Spinal cord (tissue), 10 donors: ENCODE data around the gene ORAI1. TPM values are rescaled to one million over a fixed set of nuclear protein-coding genes. Genes with fewer than 3 reads are reported as not detected.
"Not testable (repeated sequence)": the region's sequence is repeated elsewhere in the genome, so short reads cannot be mapped to it uniquely, and the experiment has no call there.

Source experiments
- DNase-seq, 6 donors: peaks; one replicate each; pipeline versions ENCODE4 v3.0.0 to v3.0.0-alpha.2; 2013 to 2015; ENCODE audit warnings: low spot score in 6 of 6, low read depth in 4 of 6
- H3K27ac ChIP-seq: one replicate; pipeline ENCODE4 v1.5.1; 2013; ENCODE audit warnings: low read depth, low read length, control low read depth
- H3K27me3 ChIP-seq: one replicate; pipeline ENCODE4 v1.6.1; 2013; ENCODE audit warnings: low read length; ENCODE audit not compliant: control insufficient read depth, insufficient read depth
- H3K36me3 ChIP-seq: one replicate; pipeline ENCODE4 v1.6.1; 2013; ENCODE audit warnings: low read length; ENCODE audit not compliant: control insufficient read depth, insufficient read depth
- H3K4me1 ChIP-seq: one replicate; pipeline ENCODE4 v1.6.1; 2013; ENCODE audit warnings: low read length; ENCODE audit not compliant: control insufficient read depth, insufficient read depth
- H3K4me3 ChIP-seq: one replicate; pipeline ENCODE4 v1.5.1; 2013; ENCODE audit warnings: low read depth, low read length, control low read depth
- H3K9me3 ChIP-seq: one replicate; pipeline ENCODE4 v1.6.1; 2013; ENCODE audit warnings: low read length; ENCODE audit not compliant: control insufficient read depth, insufficient read depth
- WGBS: methylation state at CpG from one replicate; pipeline ENCODE4 v1.1.5; 2013; ENCODE audit warnings: missing lambda C conversion rate; ENCODE audit not compliant: insufficient coverage; 5-methylcytosine and 5-hydroxymethylcytosine counted together
- polyA plus RNA-seq, 2 donors: library from polyadenylated mRNA; unstranded; fragments of 120-200 nt; gene quantifications; one replicate each; pipeline ENCODE4 v1.2.1, GENCODE V29; 2013; ENCODE audit not compliant: insufficient read length in 2 of 2
- total RNA-seq, 2 donors: library from RNA; depleted of rRNA in 1 of 2; stranded (reverse); fragments of 120-200 nt in 1 of 2; fragments of >200 nt in 1 of 2; gene quantifications; one replicate each; pipeline versions ENCODE4 v1.2.3 to v1.2.4, GENCODE V29; 2013 to 2014
- donor health status: healthy.

The ORAI1 gene
- total and polyA plus RNA-seq, 4 donors: 3.0 to 14.3 (median 10.5) TPM

GRCh38 chr12:121657305-121658008 is 31.1 kb downstream of the ORAI1 start:
- no peaks in the 10 kb centered on the region for H3K27me3 ChIP-seq
- no peaks in the 10 kb centered on the region for H3K9me3 ChIP-seq
- peaks cover 4% of the 10 kb centered on the region for H3K4me1 ChIP-seq
- 87% methylated on average over 10 of the region's 18 CpGs for WGBS
- no peak overlapping the region for H3K27ac ChIP-seq
- H3K4me3 ChIP-seq: no peak overlapping the region
- peaks cover 9% of the 10 kb centered on the region for H3K36me3 ChIP-seq
- DNase-seq: peak in 1 of 6 donors; percentile 16

GRCh38 chr12:121661353-121662105 is 35.2 kb downstream of the ORAI1 start:
- not testable (repeated sequence) for H3K4me1 ChIP-seq, H3K36me3 ChIP-seq, H3K9me3 ChIP-seq, H3K4me3 ChIP-seq, H3K27ac ChIP-seq, H3K27me3 ChIP-seq, DNase-seq
- 88% methylated on average over 9 of the region's 11 CpGs for WGBS

GRCh38 chr12:121663610-121663929 is 37.2 kb downstream of the ORAI1 start:
- Histone ChIP-seq H3K9me3 (no peaks in the 10 kb centered on the region), H3K4me1 (peaks cover 7% of the 10 kb centered on the region), H3K36me3 (peaks cover 2% of the 10 kb centered on the region), H3K27me3 (no peaks in the 10 kb centered on the region), H3K4me3 (no peak overlapping the region), H3K27ac (no peak overlapping the region)
- DNase-seq: no peak
- WGBS: no CpG with 5 or more reads among the region's 3 CpGs

GRCh38 chr12:121666829-121667228 is 40.5 kb downstream of the ORAI1 start:
- not testable (repeated sequence) for DNase-seq, H3K4me1 ChIP-seq, H3K4me3 ChIP-seq, H3K9me3 ChIP-seq, H3K36me3 ChIP-seq, H3K27ac ChIP-seq, H3K27me3 ChIP-seq
- whole genome bisulfite sequencing: 100% methylated on average over 4 of the region's 6 CpGs

GRCh38 chr12:121668750-121669520 is 42.6 kb downstream of the ORAI1 start:
- Histone ChIP-seq H3K4me1 (peaks cover 20% of the 10 kb centered on the region), H3K4me3 (no peak overlapping the region), H3K27me3 (no peaks in the 10 kb centered on the region), H3K27ac (no peak overlapping the region), H3K9me3 (no peaks in the 10 kb centered on the region), H3K36me3 (peaks cover 3% of the 10 kb centered on the region)
- WGBS: 74% methylated on average over 18 of the region's 18 CpGs
- peak in 2 of 6 donors; percentile 73 to 76 for DNase-seq

- peaks cover 3% of the 10 kb centered on the region for H3K36me3 ChIP-seq
- WGBS: 97% methylated on average over 4 of the region's 5 CpGs
- no peak within 1 kb of the TSS for H3K27ac ChIP-seq
- no peaks in the 10 kb centered on the region for H3K9me3 ChIP-seq
- no peaks in the 10 kb centered on the region for H3K27me3 ChIP-seq
- H3K4me3 ChIP-seq: no peak within 1 kb of the TSS
- DNase-seq: no peak
- peaks cover 18% of the 10 kb centered on the region for H3K4me1 ChIP-seq
Measured at GRCh38 chr12:121669521-121669900, 43.2 kb downstream of the ORAI1 start, which contains the start of gene MORN3. TSS of gene MORN3 (minus strand) at chr12:121669654. CDS start at chr12:121669483, 171 bp downstream.

- no peak overlapping the region for H3K4me3 ChIP-seq
- peak in 2 of 6 donors; percentile 14 to 63 for DNase-seq
- peaks cover 3% of the 10 kb centered on the region for H3K36me3 ChIP-seq
- no peaks in the 10 kb centered on the region for H3K9me3 ChIP-seq
- H3K27me3 ChIP-seq: no peaks in the 10 kb centered on the region
- WGBS: 62% methylated on average over 12 of the region's 12 CpGs
- no peak overlapping the region for H3K27ac ChIP-seq
- H3K4me1 ChIP-seq: peaks cover 18% of the 10 kb centered on the region
Measured at GRCh38 chr12:121673013-121673511, 46.7 kb downstream of the ORAI1 start.

GRCh38 chr12:121676190-121676589 is 49.9 kb downstream of the ORAI1 start:
- no peak for DNase-seq
- Histone ChIP-seq H3K36me3 (no peaks in the 10 kb centered on the region), H3K9me3 (no peaks in the 10 kb centered on the region), H3K27me3 (no peaks in the 10 kb centered on the region), H3K4me3 (no peak overlapping the region), H3K4me1 (peaks cover 15% of the 10 kb centered on the region), H3K27ac (no peak overlapping the region)
- WGBS: 77% methylated on average over 3 of the region's 5 CpGs

GRCh38 chr12:121678305-121678704 is 52.0 kb downstream of the ORAI1 start:
- Histone ChIP-seq H3K4me3 (no peak overlapping the region), H3K36me3 (no peaks in the 10 kb centered on the region), H3K9me3 (no peaks in the 10 kb centered on the region), H3K27ac (no peak overlapping the region), H3K27me3 (no peaks in the 10 kb centered on the region), H3K4me1 (no peaks in the 10 kb centered on the region)
- 40% methylated on average over 1 of the region's 3 CpGs for WGBS
- no peak for DNase-seq
